ENCODE measurements around the gene MRPS24. TPM values are rescaled to one million over a fixed set of nuclear protein-coding genes. Genes with fewer than 3 reads are reported as not detected.

Gene MRPS24
- total and polyA plus RNA-seq, 2 of the 13 experiments (the other 11 are each of a cell fraction or from before 2014, with no cell fraction given) = 135 to 162 TPM

GRCh38 chr7:43905209-43905946, 36.1 kb upstream of the MRPS24 start (continued):
- TF ChIP-seq ZNF784 (CRISPR knock-in tag; IDR thresholded peaks at IDR 0.05; ENCODE audit: borderline replicate concordance) = no peak
- 0 out of 2 replicates have a peak, but pooled peaks have one; percentile 51 for TF ChIP-seq MIER2 (CRISPR knock-in tag; IDR thresholded peaks at IDR 0.05)
- peak; percentile 74; the same call in 1 of the 2 replicates for TF ChIP-seq YEATS2 (CRISPR knock-in tag; IDR thresholded peaks at IDR 0.05; ENCODE audit: borderline replicate concordance)
- TF ChIP-seq ZNF652 (CRISPR knock-in tag; IDR thresholded peaks at IDR 0.05; ENCODE audit: borderline replicate concordance, low read depth) = peak; percentile 75
- no peak for TF ChIP-seq MNT (IDR thresholded peaks at IDR 0.05)
- peak; percentile 83 for TF ChIP-seq TFE3 (CRISPR knock-in tag; IDR thresholded peaks at IDR 0.05)
- 0 out of 2 replicates have a peak, but pooled peaks have one; percentile 59 for TF ChIP-seq ZNF746 (CRISPR knock-in tag; IDR thresholded peaks at IDR 0.05)
- peak; percentile 65; the same call in 1 of the 2 replicates for TF ChIP-seq MLX (CRISPR knock-in tag; IDR thresholded peaks at IDR 0.05)
- peak; percentile 76 for TF ChIP-seq PPARG (CRISPR knock-in tag; conservative IDR thresholded peaks at IDR 0.05)
- TF ChIP-seq ZSCAN30 (CRISPR knock-in tag; IDR thresholded peaks at IDR 0.05) = 0 out of 2 replicates have a peak, but pooled peaks have one; percentile 71
- no peak for TF ChIP-seq E2F2 (CRISPR knock-in tag; IDR thresholded peaks at IDR 0.05; ENCODE audit: borderline replicate concordance)
- TF ChIP-seq MEIS1 (CRISPR knock-in tag; IDR thresholded peaks at IDR 0.05; ENCODE audit: borderline replicate concordance) = 0 out of 2 replicates have a peak, but pooled peaks have one; percentile 20
- TF ChIP-seq ZZZ3 (CRISPR knock-in tag; IDR thresholded peaks at IDR 0.05; ENCODE audit: borderline replicate concordance) = peak; percentile 72; the same call in 1 of the 2 replicates
- peak; percentile 77; the same call in 1 of the 2 replicates for TF ChIP-seq MEF2D (CRISPR knock-in tag; IDR thresholded peaks at IDR 0.05)
- TF ChIP-seq ZNF274 (CRISPR knock-in tag; IDR thresholded peaks at IDR 0.05) = no peak
- TF ChIP-seq TGIF2 (CRISPR knock-in tag; IDR thresholded peaks at IDR 0.05) = peak; percentile 69; the same call in 1 of the 2 replicates
- no peak for TF ChIP-seq ZNF17 (CRISPR knock-in tag; IDR thresholded peaks at IDR 0.05)
- peak; percentile 89 for TF ChIP-seq RXRB (CRISPR knock-in tag; IDR thresholded peaks at IDR 0.05; ENCODE audit: borderline replicate concordance)
- peak; percentile 75 for TF ChIP-seq ZGPAT (CRISPR knock-in tag; IDR thresholded peaks at IDR 0.05)
- TF ChIP-seq ATF1 (CRISPR knock-in tag; IDR thresholded peaks at IDR 0.05) = peak; percentile 43; the same call in 1 of the 2 replicates
- peak; percentile 87 for TF ChIP-seq HDAC2 (CRISPR knock-in tag; IDR thresholded peaks at IDR 0.05)
- no peak for TF ChIP-seq ZNF564 (CRISPR knock-in tag; IDR thresholded peaks at IDR 0.05)
- peak; percentile 66; the same call in 1 of the 2 replicates for TF ChIP-seq ZNF317 (CRISPR knock-in tag; IDR thresholded peaks at IDR 0.05)

All from HepG2 (cell line).